H9 (cell line): Measurements from ENCODE around the gene CAVIN2. TPM values are rescaled to one million over a fixed set of nuclear protein-coding genes. Genes with fewer than 3 reads are reported as not detected.
"Not testable (repeated sequence)": the region's sequence is repeated elsewhere in the genome, so short reads cannot be mapped to it uniquely, and the experiment has no call there.

Source experiments
- DNase-seq: peaks from one replicate; pipeline ENCODE4 v3.0.0-alpha.2; 2017
- H2AFZ ChIP-seq: one replicate; pipeline ENCODE4 v1.6.1; 2013; ENCODE audit warnings: mild to moderate bottlenecking, low read length, control low read depth, moderate library complexity
- H2AK5ac ChIP-seq: 2 replicates; pipeline ENCODE4 v1.6.1; 2013; ENCODE audit warnings: low read length, control low read depth, mixed read lengths; ENCODE audit not compliant: insufficient read length
- H2BK120ac ChIP-seq: one replicate; pipeline ENCODE4 v1.6.1; 2013; ENCODE audit warnings: low read depth, mild to moderate bottlenecking, low read length, control low read depth, inconsistent platforms; ENCODE audit not compliant: poor library complexity, severe bottlenecking
- H2BK12ac ChIP-seq: 2 replicates; pipeline ENCODE4 v1.6.1; 2013; ENCODE audit warnings: low read length, control low read depth, mixed read lengths, low read depth; ENCODE audit not compliant: insufficient read length
- H2BK15ac ChIP-seq: 2 replicates; pipeline ENCODE4 v1.6.1; 2013; ENCODE audit warnings: low read depth, low read length, control low read depth
- H2BK20ac ChIP-seq: one replicate; pipeline ENCODE4 v1.6.1; 2013; ENCODE audit warnings: low read depth, mild to moderate bottlenecking, low read length, control low read depth, inconsistent platforms; ENCODE audit not compliant: poor library complexity, severe bottlenecking
- H2BK5ac ChIP-seq: 2 replicates; pipeline ENCODE4 v1.6.1; 2013; ENCODE audit warnings: low read length, control low read depth, mixed read lengths; ENCODE audit not compliant: insufficient read length
- H3K14ac ChIP-seq: 2 replicates; pipeline ENCODE4 v1.6.1; 2013; ENCODE audit warnings: low read length, control low read depth; ENCODE audit not compliant: insufficient read depth
- H3K18ac ChIP-seq: 2 replicates; pipeline ENCODE4 v1.6.1; 2013; ENCODE audit warnings: low read depth, mild to moderate bottlenecking, mixed read lengths, low read length, control low read depth; ENCODE audit not compliant: insufficient read length
- H3K23ac ChIP-seq: 2 replicates; pipeline ENCODE4 v1.6.1; 2013; ENCODE audit warnings: low read length, control low read depth, mixed read lengths, low read depth; ENCODE audit not compliant: insufficient read length
- H3K23me2 ChIP-seq: 2 replicates; pipeline ENCODE4 v1.6.1; 2013; ENCODE audit warnings: low read depth, mild to moderate bottlenecking, mixed read lengths, low read length, control low read depth; ENCODE audit not compliant: insufficient read length, poor library complexity, severe bottlenecking
- H3K27ac ChIP-seq: 2 replicates; pipeline ENCODE4 v1.5.1; 2013; ENCODE audit warnings: low read length, control low read depth, mixed read lengths, low read depth; ENCODE audit not compliant: insufficient read length
- H3K27me3 ChIP-seq: 2 replicates; pipeline ENCODE4 v1.6.1; 2013; ENCODE audit warnings: low read length, control low read depth, inconsistent platforms; ENCODE audit not compliant: insufficient read depth
- H3K4ac ChIP-seq: 2 replicates; pipeline ENCODE4 v1.6.1; 2013; ENCODE audit warnings: low read depth, mild to moderate bottlenecking, control low read depth, inconsistent platforms, low read length, moderate library complexity
- H3K4me1 ChIP-seq: 2 replicates; pipeline ENCODE4 v1.6.1; 2013; ENCODE audit warnings: low read length, control low read depth, inconsistent platforms; ENCODE audit not compliant: insufficient read depth
- H3K4me2 ChIP-seq: 2 replicates; pipeline ENCODE4 v1.6.1; 2013; ENCODE audit warnings: low read length, control low read depth, mixed read lengths; ENCODE audit not compliant: insufficient read length, insufficient read depth
- H3K56ac ChIP-seq: 2 replicates; pipeline ENCODE4 v1.6.1; 2013; ENCODE audit warnings: low read depth, mild to moderate bottlenecking, mixed read lengths, low read length, control low read depth; ENCODE audit not compliant: insufficient read length
- H3K79me1 ChIP-seq: 2 replicates; pipeline ENCODE4 v1.6.1; 2013; ENCODE audit warnings: low read depth, mild to moderate bottlenecking, moderate library complexity, low read length, control low read depth, inconsistent platforms; ENCODE audit not compliant: insufficient read depth, poor library complexity, severe bottlenecking
- H3K79me2 ChIP-seq: 2 replicates; pipeline ENCODE4 v1.6.1; 2013; ENCODE audit warnings: low read length, control low read depth, inconsistent platforms; ENCODE audit not compliant: insufficient read depth
- H3K9ac ChIP-seq: 2 replicates; pipeline ENCODE4 v1.6.1; 2013; ENCODE audit warnings: low read length, control low read depth, mixed read lengths; ENCODE audit not compliant: insufficient read length; ENCODE audit errors: extremely low read depth
- H3K9me3 ChIP-seq: one replicate; pipeline ENCODE4 v1.6.1; 2013; ENCODE audit warnings: low read depth, low read length, inconsistent platforms; ENCODE audit not compliant: control insufficient read depth
- H3T11ph ChIP-seq: one replicate; pipeline ENCODE4 v1.6.1; 2013; ENCODE audit warnings: mild to moderate bottlenecking, low read length, control low read depth, inconsistent platforms
- H4K20me1 ChIP-seq: one replicate; pipeline ENCODE4 v1.6.1; 2013; ENCODE audit not compliant: control insufficient read depth, insufficient read length, insufficient read depth
- H4K5ac ChIP-seq: 2 replicates; pipeline ENCODE4 v1.6.1; 2013; ENCODE audit warnings: low read depth, mild to moderate bottlenecking, mixed read lengths, low read length, control low read depth; ENCODE audit not compliant: insufficient read length
- H4K8ac ChIP-seq: replicated peaks from 2 replicates; pipeline ENCODE4 v1.6.1; 2013; ENCODE audit warnings: low read length, control low read depth, mixed read lengths, low read depth; ENCODE audit not compliant: insufficient read length
- H4K91ac ChIP-seq: 2 replicates; pipeline ENCODE4 v1.6.1; 2013; ENCODE audit warnings: low read depth, mild to moderate bottlenecking, moderate library complexity, mixed read lengths, low read length, control low read depth; ENCODE audit not compliant: insufficient read length
- H3K27ac Mint-ChIP-seq, 3 experiments: 2 replicates in 2 of 3; 3 replicates in 1 of 3; pipeline ENCODE4 v1.8.0; 2020 to 2021; ENCODE audit warnings: mixed read lengths in 3 of 3, mild to moderate bottlenecking in 1 of 3, moderate library complexity in 1 of 3
- H3K27me3 Mint-ChIP-seq: 2 replicates; pipeline ENCODE4 v1.8.0; 2021; ENCODE audit warnings: low read depth, mild to moderate bottlenecking, moderate library complexity, mixed read lengths
- H3K36me3 Mint-ChIP-seq, 3 experiments: 2 replicates in 2 of 3; 3 replicates in 1 of 3; pipeline ENCODE4 v1.8.0; 2020 to 2021; ENCODE audit warnings: low read depth in 3 of 3, mixed read lengths in 3 of 3; ENCODE audit not compliant: insufficient read depth in 1 of 3
- H3K4me1 Mint-ChIP-seq, 2 experiments: 2 replicates each; pipeline ENCODE4 v1.8.0; 2020; ENCODE audit warnings: mixed read lengths in 2 of 2
- H3K4me3 Mint-ChIP-seq, 2 experiments: 2 replicates in 1 of 2; 3 replicates in 1 of 2; pipeline ENCODE4 v1.8.0; 2020 to 2021; ENCODE audit warnings: mild to moderate bottlenecking in 2 of 2, mixed read lengths in 2 of 2, moderate library complexity in 1 of 2
- H3K9me3 Mint-ChIP-seq, 2 experiments: 2 replicates in 1 of 2; 3 replicates in 1 of 2; pipeline ENCODE4 v1.8.0; 2020; ENCODE audit warnings: mild to moderate bottlenecking in 2 of 2, mixed read lengths in 2 of 2, moderate library complexity in 1 of 2
- WGBS: extraction: QIAGEN DNeasy Blood & Tissue Kit; methylation state at CpG from one replicate; pipeline ENCODE4 v1.1.7; 2013; ENCODE audit warnings: missing lambda C conversion rate, low lambda C conversion rate, mixed read lengths; ENCODE audit not compliant: insufficient read length; ENCODE audit errors: extremely low coverage; 5-methylcytosine and 5-hydroxymethylcytosine counted together
- total RNA-seq: library from RNA; stranded (reverse); gene quantifications from 2 replicates; pipeline ENCODE4 v1.2.1, GENCODE V29; 2021
- TF ChIP-seq, protein P1 (sequence below): fragments of 200-600 bp; sonication (generic); conservative IDR thresholded peaks from 3 replicates; pipeline ENCODE4 v1.8.0; 2021; ENCODE audit warnings: antibody characterized with exemption, mild to moderate bottlenecking

The CAVIN2 gene
- total RNA-seq, 1 experiment from 2014 or later = not detected

DNA sequence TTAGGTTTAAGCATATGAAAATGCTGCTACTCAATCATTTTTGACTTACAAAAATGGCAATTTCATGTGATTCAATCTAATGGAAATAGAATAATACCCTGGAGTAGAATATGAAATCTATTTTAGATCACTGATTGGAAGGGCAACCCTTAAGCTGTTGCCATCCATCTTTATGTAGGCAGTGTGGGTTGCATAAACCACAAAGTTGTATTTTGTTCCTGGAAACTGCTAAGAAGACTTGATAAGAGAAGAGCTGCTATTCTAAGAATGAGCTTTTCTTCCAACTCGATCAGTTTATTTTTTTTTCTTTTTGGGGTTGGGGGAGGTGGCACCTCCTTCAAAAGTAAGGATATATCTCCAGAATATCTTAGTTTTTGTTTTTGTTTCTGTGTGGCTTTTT is 60.2 kb downstream of the CAVIN2 start:
- H3K4me1 ChIP-seq = no peaks in the 10 kb centered on the region; the same call in 1 of the 2 replicates
- no peak overlapping the region for H4K91ac ChIP-seq
- no peak overlapping the region for H2BK12ac ChIP-seq
- no peaks in the 10 kb centered on the region for H3K9me3 ChIP-seq
- H4K20me1 ChIP-seq = no peaks in the 10 kb centered on the region
- Mint-ChIP-seq H3K27ac (no peak overlapping the region), H3K4me1 (peaks cover 22 to 23% of the 10 kb centered on the region in 2 experiments), H3K4me3 (no peak overlapping the region), H3K36me3 (no peaks in the 10 kb centered on the region), H3K27me3 (no peaks in the 10 kb centered on the region), H3K9me3 (no peaks in the 10 kb centered on the region; a peak in 1 of 5 replicates)
- no peak overlapping the region for H4K5ac ChIP-seq
- no CpG with 5 or more reads among the region's 1 CpG for WGBS
- H3K27ac ChIP-seq = no peak overlapping the region
- H3K18ac ChIP-seq = no peak overlapping the region
- TF ChIP-seq, protein P1, sequence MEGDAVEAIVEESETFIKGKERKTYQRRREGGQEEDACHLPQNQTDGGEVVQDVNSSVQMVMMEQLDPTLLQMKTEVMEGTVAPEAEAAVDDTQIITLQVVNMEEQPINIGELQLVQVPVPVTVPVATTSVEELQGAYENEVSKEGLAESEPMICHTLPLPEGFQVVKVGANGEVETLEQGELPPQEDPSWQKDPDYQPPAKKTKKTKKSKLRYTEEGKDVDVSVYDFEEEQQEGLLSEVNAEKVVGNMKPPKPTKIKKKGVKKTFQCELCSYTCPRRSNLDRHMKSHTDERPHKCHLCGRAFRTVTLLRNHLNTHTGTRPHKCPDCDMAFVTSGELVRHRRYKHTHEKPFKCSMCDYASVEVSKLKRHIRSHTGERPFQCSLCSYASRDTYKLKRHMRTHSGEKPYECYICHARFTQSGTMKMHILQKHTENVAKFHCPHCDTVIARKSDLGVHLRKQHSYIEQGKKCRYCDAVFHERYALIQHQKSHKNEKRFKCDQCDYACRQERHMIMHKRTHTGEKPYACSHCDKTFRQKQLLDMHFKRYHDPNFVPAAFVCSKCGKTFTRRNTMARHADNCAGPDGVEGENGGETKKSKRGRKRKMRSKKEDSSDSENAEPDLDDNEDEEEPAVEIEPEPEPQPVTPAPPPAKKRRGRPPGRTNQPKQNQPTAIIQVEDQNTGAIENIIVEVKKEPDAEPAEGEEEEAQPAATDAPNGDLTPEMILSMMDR = no peak
- H3K56ac ChIP-seq = no peak overlapping the region
- no peaks in the 10 kb centered on the region; the same call in 1 of the 2 replicates for H3K27me3 ChIP-seq
- H2AK5ac ChIP-seq = no peak overlapping the region
- no peaks in the 10 kb centered on the region for H3K79me2 ChIP-seq
- no peak overlapping the region for H3K23ac ChIP-seq
- H3T11ph ChIP-seq = no peak overlapping the region
- no peak overlapping the region for H4K8ac ChIP-seq
- no peak overlapping the region for H3K14ac ChIP-seq
- no peak overlapping the region for H2BK15ac ChIP-seq
- no peak overlapping the region for H3K4me2 ChIP-seq
- H3K23me2 ChIP-seq = no peaks in the 10 kb centered on the region
- H3K79me1 ChIP-seq = no peaks in the 10 kb centered on the region
- no peak for DNase-seq
- no peak overlapping the region for H2BK120ac ChIP-seq
- no peak overlapping the region for H2BK5ac ChIP-seq
- H3K4ac ChIP-seq = no peak overlapping the region
- no peak overlapping the region for H3K9ac ChIP-seq
- no peak overlapping the region for H2BK20ac ChIP-seq
- H2AFZ ChIP-seq = no peak overlapping the region

DNA sequence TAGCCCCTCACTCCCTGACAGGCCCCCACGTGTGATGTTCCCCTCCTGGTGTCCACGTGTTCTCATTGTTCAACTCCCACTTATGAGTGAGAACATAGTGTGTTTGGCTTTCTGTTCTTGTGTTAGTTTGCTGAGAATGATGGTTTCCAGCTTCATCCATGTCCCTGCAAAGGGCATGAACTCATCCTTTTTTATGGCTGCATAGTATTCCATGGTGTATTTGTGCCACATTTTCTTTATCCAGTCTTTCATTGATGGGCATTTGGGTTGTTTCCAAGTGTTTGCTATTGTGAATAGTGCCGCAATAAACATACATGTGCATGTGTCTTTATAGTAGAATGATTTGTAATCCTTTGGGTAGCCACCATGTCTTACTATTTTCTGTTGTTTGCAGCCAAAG is 61.2 kb downstream of the CAVIN2 start:
- no CpG with 5 or more reads among the region's 3 CpGs for WGBS
- H2AK5ac ChIP-seq = not testable (repeated sequence)

More for the DNA sequence above, 61.2 kb downstream of the CAVIN2 start:
- H2BK15ac ChIP-seq, H3K23me2 ChIP-seq, H3K9me3 Mint-ChIP-seq, H2BK12ac ChIP-seq, H3K14ac ChIP-seq, H2BK120ac ChIP-seq, H3K4me1 ChIP-seq, H2BK20ac ChIP-seq, H3K9me3 ChIP-seq, H3T11ph ChIP-seq, H3K79me1 ChIP-seq, H3K23ac ChIP-seq, H4K5ac ChIP-seq, H3K79me2 ChIP-seq, H3K9ac ChIP-seq, H3K18ac ChIP-seq, H3K4ac ChIP-seq, H2BK5ac ChIP-seq, H4K20me1 ChIP-seq, H3K56ac ChIP-seq, H3K27ac Mint-ChIP-seq, H2AFZ ChIP-seq, H3K27me3 ChIP-seq, H3K36me3 Mint-ChIP-seq, DNase-seq, H4K8ac ChIP-seq, H4K91ac ChIP-seq, H3K27me3 Mint-ChIP-seq, H3K27ac ChIP-seq, H3K4me2 ChIP-seq, H3K4me3 Mint-ChIP-seq: not testable (repeated sequence)
- peaks cover 22 to 23% of the 10 kb centered on the region in 2 experiments for H3K4me1 Mint-ChIP-seq
